ENCODE results near the gene CC2D2A.

Gene CC2D2A

DNA sequence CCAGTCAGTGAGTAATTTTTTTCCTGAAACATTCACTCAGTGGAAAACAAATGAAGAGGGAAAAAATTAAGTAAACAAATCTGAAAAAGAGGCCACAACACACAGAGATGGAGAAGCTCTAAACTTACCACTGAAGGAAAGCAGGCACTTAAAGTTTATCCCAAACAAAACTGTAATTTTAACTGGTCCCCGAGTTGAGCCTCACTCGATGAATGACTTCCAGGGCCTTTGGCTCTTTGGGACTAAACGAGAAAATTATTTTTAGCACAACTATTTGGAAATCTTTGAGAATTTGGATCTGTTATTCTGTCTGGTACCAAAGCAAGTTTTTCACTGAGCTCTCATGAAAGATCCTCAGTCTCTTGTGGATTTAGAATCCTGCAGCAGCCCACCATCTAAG, 42.0 kb upstream of the CC2D2A start, which contains the start of gene C1QTNF7:
Gene C1QTNF7 (plus strand): TSS at position 333 of the 400 bp plus-strand sequence. CDS start 7,711 bp downstream, outside the sequence.
- no peak within 1 kb of the TSS for H3K4me3 ChIP-seq (ENCODE audit: low read depth, low read length)
- no peak for DNase-seq (ENCODE audit: low read depth)
- no peak for TF ChIP-seq MYC (IDR thresholded peaks at IDR 0.05; ENCODE audit: low read depth, low read length)
- TF ChIP-seq, protein P1, sequence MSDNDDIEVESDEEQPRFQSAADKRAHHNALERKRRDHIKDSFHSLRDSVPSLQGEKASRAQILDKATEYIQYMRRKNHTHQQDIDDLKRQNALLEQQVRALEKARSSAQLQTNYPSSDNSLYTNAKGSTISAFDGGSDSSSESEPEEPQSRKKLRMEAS (IDR thresholded peaks at IDR 0.05; ENCODE audit: low read depth, low read length): no peak
- TF ChIP-seq, protein P2, sequence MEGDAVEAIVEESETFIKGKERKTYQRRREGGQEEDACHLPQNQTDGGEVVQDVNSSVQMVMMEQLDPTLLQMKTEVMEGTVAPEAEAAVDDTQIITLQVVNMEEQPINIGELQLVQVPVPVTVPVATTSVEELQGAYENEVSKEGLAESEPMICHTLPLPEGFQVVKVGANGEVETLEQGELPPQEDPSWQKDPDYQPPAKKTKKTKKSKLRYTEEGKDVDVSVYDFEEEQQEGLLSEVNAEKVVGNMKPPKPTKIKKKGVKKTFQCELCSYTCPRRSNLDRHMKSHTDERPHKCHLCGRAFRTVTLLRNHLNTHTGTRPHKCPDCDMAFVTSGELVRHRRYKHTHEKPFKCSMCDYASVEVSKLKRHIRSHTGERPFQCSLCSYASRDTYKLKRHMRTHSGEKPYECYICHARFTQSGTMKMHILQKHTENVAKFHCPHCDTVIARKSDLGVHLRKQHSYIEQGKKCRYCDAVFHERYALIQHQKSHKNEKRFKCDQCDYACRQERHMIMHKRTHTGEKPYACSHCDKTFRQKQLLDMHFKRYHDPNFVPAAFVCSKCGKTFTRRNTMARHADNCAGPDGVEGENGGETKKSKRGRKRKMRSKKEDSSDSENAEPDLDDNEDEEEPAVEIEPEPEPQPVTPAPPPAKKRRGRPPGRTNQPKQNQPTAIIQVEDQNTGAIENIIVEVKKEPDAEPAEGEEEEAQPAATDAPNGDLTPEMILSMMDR (IDR thresholded peaks at IDR 0.05; ENCODE audit: low read depth, low read length): no peak
- no peak for TF ChIP-seq POLR2A (IDR thresholded peaks at IDR 0.05; ENCODE audit: extremely low read depth, insufficient read length)

DNA sequence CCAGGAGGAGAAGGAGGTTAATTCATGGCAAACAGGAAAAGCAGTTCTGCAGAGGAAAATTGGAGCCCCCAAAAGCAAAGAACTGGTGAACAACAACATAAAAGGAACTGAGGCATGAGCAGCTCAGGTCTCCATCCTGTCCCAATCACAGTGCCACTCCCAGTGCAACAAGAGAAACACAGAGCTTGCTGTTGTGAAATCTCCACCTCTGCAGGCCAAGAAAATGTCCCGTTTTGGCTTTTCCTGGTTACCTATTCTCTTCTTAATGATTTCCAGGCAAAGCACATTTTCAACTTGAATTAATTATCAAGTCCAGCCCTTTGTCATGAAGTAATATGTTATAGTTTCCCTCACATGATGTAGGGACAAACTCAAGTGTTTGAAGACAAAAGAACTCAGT, 41.1 kb upstream of the CC2D2A start:
- H3K4me3 ChIP-seq (ENCODE audit: low read depth, low read length): no peak overlapping the region
- no peak for DNase-seq (ENCODE audit: low read depth)
- TF ChIP-seq MYC (IDR thresholded peaks at IDR 0.05; ENCODE audit: low read depth, low read length): no peak
- TF ChIP-seq POLR2A (IDR thresholded peaks at IDR 0.05; ENCODE audit: extremely low read depth, insufficient read length): no peak
- TF ChIP-seq, protein P1 (IDR thresholded peaks at IDR 0.05; ENCODE audit: low read depth, low read length): no peak
- TF ChIP-seq, protein P2 (IDR thresholded peaks at IDR 0.05; ENCODE audit: low read depth, low read length): no peak

DNA sequence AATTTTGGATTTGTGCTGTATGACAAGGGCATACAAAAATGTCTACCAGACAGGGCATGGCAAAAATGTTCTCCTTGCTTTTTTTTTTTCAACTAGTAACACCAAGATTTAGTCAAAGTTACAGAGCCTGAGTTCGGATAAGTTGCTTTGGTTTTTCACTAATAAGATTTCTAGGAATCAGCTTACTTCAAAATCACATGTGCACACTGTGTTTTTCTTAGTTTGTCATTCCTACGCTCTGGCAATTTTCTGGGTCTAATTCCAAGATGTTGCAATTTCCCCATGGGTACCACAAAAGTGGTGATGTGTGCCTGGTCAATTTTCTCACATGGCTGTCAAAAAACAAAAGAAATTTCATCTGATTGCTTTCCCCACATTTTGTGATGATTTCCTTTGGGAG, 35.6 kb upstream of the CC2D2A start:
- TF ChIP-seq, protein P2 (IDR thresholded peaks at IDR 0.05; ENCODE audit: low read depth, low read length): no peak
- TF ChIP-seq MYC (IDR thresholded peaks at IDR 0.05; ENCODE audit: low read depth, low read length) (no peak), POLR2A (IDR thresholded peaks at IDR 0.05; ENCODE audit: extremely low read depth, insufficient read length) (no peak)
- TF ChIP-seq, protein P1 (IDR thresholded peaks at IDR 0.05; ENCODE audit: low read depth, low read length): no peak
- H3K4me3 ChIP-seq (ENCODE audit: low read depth, low read length): no peak overlapping the region
- no peak for DNase-seq (ENCODE audit: low read depth)

DNA sequence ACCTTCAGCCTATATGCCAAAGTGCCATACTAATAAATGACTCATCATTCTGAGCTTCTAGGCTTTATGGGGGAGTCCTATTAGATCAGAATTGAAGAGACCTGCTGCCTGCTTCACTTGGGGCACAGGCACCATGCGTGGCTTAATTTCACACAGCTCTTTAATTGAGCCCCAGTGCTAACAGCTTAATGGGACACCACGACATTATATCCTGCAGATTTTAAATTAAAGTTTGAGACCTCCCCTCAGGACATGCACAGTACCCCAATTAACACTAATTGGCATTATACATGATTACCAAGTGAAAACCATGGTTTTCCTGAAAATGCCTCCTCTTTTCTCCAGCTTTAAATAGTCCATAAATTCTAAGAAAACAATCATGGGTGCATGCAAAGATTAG, 35.0 kb upstream of the CC2D2A start:
- no peak overlapping the region for H3K4me3 ChIP-seq (ENCODE audit: low read depth, low read length)
- DNase-seq (ENCODE audit: low read depth): no peak
- TF ChIP-seq, protein P1 (IDR thresholded peaks at IDR 0.05; ENCODE audit: low read depth, low read length): no peak
- TF ChIP-seq, protein P2 (IDR thresholded peaks at IDR 0.05; ENCODE audit: low read depth, low read length): no peak
- TF ChIP-seq POLR2A (IDR thresholded peaks at IDR 0.05; ENCODE audit: extremely low read depth, insufficient read length) (no peak), MYC (IDR thresholded peaks at IDR 0.05; ENCODE audit: low read depth, low read length) (no peak)

DNA sequence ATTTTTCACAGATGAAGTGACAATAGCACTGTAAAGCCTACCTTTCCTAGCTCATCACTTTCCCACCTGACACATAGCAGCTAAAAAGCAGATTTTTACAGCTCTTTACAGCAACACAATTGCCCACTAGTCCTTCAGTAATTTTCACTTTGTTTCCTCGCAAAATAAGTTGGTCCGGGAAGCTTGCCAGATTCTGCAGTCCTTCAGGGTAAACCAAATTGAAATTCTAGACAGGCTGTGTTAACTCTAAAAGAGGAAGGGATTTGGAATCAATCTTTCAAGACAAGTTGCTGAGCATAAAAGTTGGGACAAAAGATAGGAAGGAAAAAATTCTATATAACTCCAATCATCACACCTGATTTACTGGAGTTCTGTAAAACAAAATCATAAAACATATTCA, 33.2 kb upstream of the CC2D2A start:
- H3K4me3 ChIP-seq (ENCODE audit: low read depth, low read length): no peak overlapping the region
- no peak for TF ChIP-seq MYC (IDR thresholded peaks at IDR 0.05; ENCODE audit: low read depth, low read length)
- no peak for TF ChIP-seq POLR2A (IDR thresholded peaks at IDR 0.05; ENCODE audit: extremely low read depth, insufficient read length)
- TF ChIP-seq, protein P1 (IDR thresholded peaks at IDR 0.05; ENCODE audit: low read depth, low read length): no peak
- TF ChIP-seq, protein P2 (IDR thresholded peaks at IDR 0.05; ENCODE audit: low read depth, low read length): no peak
- DNase-seq (ENCODE audit: low read depth): no peak
